Measurements from ENCODE around the gene GMFB. TPM values are rescaled to one million over a fixed set of nuclear protein-coding genes. Genes with fewer than 3 reads are reported as not detected.

The GMFB gene
- total and polyA plus RNA-seq, 9 of the 15 experiments (the other 6 are each of a cell fraction or from before 2014, with no cell fraction given) = 14.0 to 31.7 (median 20.5) TPM

DNA sequence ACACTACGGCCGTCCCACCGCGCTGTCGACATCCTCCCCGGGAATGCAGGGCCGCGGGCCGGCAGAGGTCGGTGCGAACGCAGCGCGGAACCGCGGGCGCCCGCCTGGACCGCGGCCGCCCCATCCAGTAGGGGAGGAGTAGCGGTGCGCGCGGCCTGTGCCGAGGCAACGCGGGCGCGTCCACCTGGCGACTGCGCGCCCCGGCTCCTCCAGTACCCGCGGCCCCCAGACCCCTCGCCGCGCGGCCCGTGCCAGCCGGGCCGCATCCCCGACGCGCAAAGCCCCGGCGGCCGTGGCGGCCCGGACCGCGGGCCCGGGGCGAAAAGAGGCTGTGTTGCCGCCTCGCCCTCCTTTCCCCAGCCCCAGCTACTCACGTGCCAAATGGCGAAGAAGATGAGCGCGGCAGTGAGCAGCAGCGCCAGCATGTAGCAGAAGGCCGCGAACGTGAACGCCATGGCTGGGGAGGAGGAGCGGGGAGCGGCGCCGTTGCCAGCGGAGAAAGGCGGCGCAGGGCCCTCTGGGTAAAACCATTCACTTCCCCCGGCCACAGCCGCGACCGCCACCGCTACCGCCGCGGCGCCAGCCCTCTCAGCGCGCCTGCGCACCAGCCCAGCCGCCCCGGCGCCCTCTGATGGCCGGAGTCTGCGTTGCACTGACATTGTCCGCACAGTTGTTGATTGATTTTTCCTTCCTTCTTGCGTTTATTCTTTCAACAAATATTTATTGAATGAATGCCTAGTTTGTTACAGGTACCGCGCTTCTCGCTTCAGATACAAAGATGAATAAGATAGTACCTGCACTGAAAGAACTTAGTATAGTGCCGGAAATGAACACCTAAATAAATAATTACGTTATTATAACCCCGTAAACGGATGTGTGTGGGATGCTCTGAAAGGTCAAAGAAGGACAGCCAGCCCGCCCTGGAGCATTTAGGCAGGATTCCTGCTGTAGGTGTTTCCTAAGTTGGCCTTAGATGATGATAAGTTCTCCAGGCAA, 47.6 kb downstream of the GMFB start, which contains the start of gene CNIH1 (continued):
- peak in 1 of 2 experiments; percentile 56; a peak in 1 of 4 replicates for TF ChIP-seq FOXK2 (conservative IDR thresholded peaks at IDR 0.05 in 1 of 2, IDR thresholded peaks at IDR 0.05 in 1 of 2; ENCODE audit: low read depth in 2 of 2)
- TF ChIP-seq POLR2A (conservative IDR thresholded peaks at IDR 0.05) = peak; percentile 76
- TF ChIP-seq BCOR (IDR thresholded peaks at IDR 0.05) = no peak
- TF ChIP-seq ARID3A (IDR thresholded peaks at IDR 0.05; ENCODE audit: borderline replicate concordance, low read depth, low read length) = peak; percentile 53; the same call in 1 of the 2 replicates
- peak; percentile 69; the same call in 1 of the 2 replicates for TF ChIP-seq BHLHE40 (IDR thresholded peaks at IDR 0.05; ENCODE audit: low read length)
- TF ChIP-seq KDM5B (IDR thresholded peaks at IDR 0.05; ENCODE audit: insufficient replicate concordance, low read depth, low read length) = peak; percentile 64
- TF ChIP-seq ERF (CRISPR knock-in tag; IDR thresholded peaks at IDR 0.05) = peak; percentile 37; the same call in 1 of the 2 replicates
- 0 out of 2 replicates have a peak, but pooled peaks have one; percentile 51 for TF ChIP-seq ZNF584 (CRISPR knock-in tag; IDR thresholded peaks at IDR 0.05; ENCODE audit: low read depth)
- no peak for TF ChIP-seq CEBPG (CRISPR knock-in tag; IDR thresholded peaks at IDR 0.05)
- TF ChIP-seq CEBPG (tag; conservative IDR thresholded peaks at IDR 0.05 in 1 of 2, IDR thresholded peaks at IDR 0.05 in 1 of 2) = no peak
- peak; percentile 68; the same call in 1 of the 2 replicates for TF ChIP-seq SMAD4 (CRISPR knock-in tag; conservative IDR thresholded peaks at IDR 0.05)
- TF ChIP-seq, protein P1, sequence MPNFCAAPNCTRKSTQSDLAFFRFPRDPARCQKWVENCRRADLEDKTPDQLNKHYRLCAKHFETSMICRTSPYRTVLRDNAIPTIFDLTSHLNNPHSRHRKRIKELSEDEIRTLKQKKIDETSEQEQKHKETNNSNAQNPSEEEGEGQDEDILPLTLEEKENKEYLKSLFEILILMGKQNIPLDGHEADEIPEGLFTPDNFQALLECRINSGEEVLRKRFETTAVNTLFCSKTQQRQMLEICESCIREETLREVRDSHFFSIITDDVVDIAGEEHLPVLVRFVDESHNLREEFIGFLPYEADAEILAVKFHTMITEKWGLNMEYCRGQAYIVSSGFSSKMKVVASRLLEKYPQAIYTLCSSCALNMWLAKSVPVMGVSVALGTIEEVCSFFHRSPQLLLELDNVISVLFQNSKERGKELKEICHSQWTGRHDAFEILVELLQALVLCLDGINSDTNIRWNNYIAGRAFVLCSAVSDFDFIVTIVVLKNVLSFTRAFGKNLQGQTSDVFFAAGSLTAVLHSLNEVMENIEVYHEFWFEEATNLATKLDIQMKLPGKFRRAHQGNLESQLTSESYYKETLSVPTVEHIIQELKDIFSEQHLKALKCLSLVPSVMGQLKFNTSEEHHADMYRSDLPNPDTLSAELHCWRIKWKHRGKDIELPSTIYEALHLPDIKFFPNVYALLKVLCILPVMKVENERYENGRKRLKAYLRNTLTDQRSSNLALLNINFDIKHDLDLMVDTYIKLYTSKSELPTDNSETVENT (CRISPR knock-in tag; IDR thresholded peaks at IDR 0.05) = peak; percentile 39; the same call in 1 of the 2 replicates
- TF ChIP-seq PYGO2 (tag; IDR thresholded peaks at IDR 0.05) = no peak
- peak; percentile 82 for TF ChIP-seq CXXC5 (CRISPR knock-in tag; IDR thresholded peaks at IDR 0.05)
- peak; percentile 48; the same call in 1 of the 2 replicates for TF ChIP-seq GATAD2B (IDR thresholded peaks at IDR 0.05; ENCODE audit: borderline replicate concordance)
- TF ChIP-seq, protein P2, sequence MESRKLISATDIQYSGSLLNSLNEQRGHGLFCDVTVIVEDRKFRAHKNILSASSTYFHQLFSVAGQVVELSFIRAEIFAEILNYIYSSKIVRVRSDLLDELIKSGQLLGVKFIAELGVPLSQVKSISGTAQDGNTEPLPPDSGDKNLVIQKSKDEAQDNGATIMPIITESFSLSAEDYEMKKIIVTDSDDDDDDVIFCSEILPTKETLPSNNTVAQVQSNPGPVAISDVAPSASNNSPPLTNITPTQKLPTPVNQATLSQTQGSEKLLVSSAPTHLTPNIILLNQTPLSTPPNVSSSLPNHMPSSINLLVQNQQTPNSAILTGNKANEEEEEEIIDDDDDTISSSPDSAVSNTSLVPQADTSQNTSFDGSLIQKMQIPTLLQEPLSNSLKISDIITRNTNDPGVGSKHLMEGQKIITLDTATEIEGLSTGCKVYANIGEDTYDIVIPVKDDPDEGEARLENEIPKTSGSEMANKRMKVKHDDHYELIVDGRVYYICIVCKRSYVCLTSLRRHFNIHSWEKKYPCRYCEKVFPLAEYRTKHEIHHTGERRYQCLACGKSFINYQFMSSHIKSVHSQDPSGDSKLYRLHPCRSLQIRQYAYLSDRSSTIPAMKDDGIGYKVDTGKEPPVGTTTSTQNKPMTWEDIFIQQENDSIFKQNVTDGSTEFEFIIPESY (CRISPR knock-in tag; IDR thresholded peaks at IDR 0.05) = no peak
- no peak for TF ChIP-seq HNRNPL (IDR thresholded peaks at IDR 0.05; ENCODE audit: low read depth, low read length)
- 0 out of 2 replicates have a peak, but pooled peaks have one; percentile 39 for TF ChIP-seq DMBX1 (CRISPR knock-in tag; IDR thresholded peaks at IDR 0.05; ENCODE audit: borderline replicate concordance)
- TF ChIP-seq HOXB6 (CRISPR knock-in tag; IDR thresholded peaks at IDR 0.05; ENCODE audit: borderline replicate concordance) = no peak
- TF ChIP-seq ZNF175 (CRISPR knock-in tag; IDR thresholded peaks at IDR 0.05; ENCODE audit: low read depth) = no peak
